Measurements from ENCODE around the gene NF2. TPM values are rescaled to one million over a fixed set of nuclear protein-coding genes. Genes with fewer than 3 reads are reported as not detected.

The NF2 gene
- total RNA-seq, 1 experiment from 2014 or later = 56.9 TPM

GRCh38 chr22:29631725-29632124 lies 28.3 kb downstream of the NF2 start (continued):
- TF ChIP-seq PREB (CRISPR knock-in tag; IDR thresholded peaks at IDR 0.05; ENCODE audit: borderline replicate concordance) (no peak), ERG (CRISPR knock-in tag; IDR thresholded peaks at IDR 0.05) (no peak), FOXP4 (CRISPR knock-in tag; IDR thresholded peaks at IDR 0.05) (no peak), ATF1 (CRISPR knock-in tag; IDR thresholded peaks at IDR 0.05) (no peak)

GRCh38 chr22:29632672-29633071 lies 29.2 kb downstream of the NF2 start:
- peaks cover 16% of the 10 kb centered on the region for H3K4me1 Mint-ChIP-seq
- H3K9me3 Mint-ChIP-seq = no peaks in the 10 kb centered on the region
- no peak overlapping the region for H3K27ac Mint-ChIP-seq
- DNase-seq (ENCODE audit: low spot score) = no peak
- TF ChIP-seq ELF4 (CRISPR knock-in tag; IDR thresholded peaks at IDR 0.05; ENCODE audit: low read depth) (no peak), USF2 (CRISPR knock-in tag; IDR thresholded peaks at IDR 0.05) (no peak), ATF2 (CRISPR knock-in tag; IDR thresholded peaks at IDR 0.05; ENCODE audit: borderline replicate concordance, low read depth) (no peak), ZNF512 (CRISPR knock-in tag; IDR thresholded peaks at IDR 0.05; ENCODE audit: borderline replicate concordance) (no peak), OVOL2 (CRISPR knock-in tag; IDR thresholded peaks at IDR 0.05; ENCODE audit: borderline replicate concordance) (no peak), STAT6 (CRISPR knock-in tag; conservative IDR thresholded peaks at IDR 0.05; ENCODE audit: low read depth) (no peak), IRF1 (CRISPR knock-in tag; IDR thresholded peaks at IDR 0.05) (no peak), ZNF219 (CRISPR knock-in tag; IDR thresholded peaks at IDR 0.05; ENCODE audit: borderline replicate concordance) (no peak), ZNF425 (CRISPR knock-in tag; conservative IDR thresholded peaks at IDR 0.05) (no peak), ZNF138 (CRISPR knock-in tag; conservative IDR thresholded peaks at IDR 0.05) (no peak), JUN (CRISPR knock-in tag; IDR thresholded peaks at IDR 0.05) (no peak), EMX1 (CRISPR knock-in tag; IDR thresholded peaks at IDR 0.05) (no peak), IRF2 (CRISPR knock-in tag; IDR thresholded peaks at IDR 0.05; ENCODE audit: borderline replicate concordance, low read depth) (no peak), HMGA2 (CRISPR knock-in tag; IDR thresholded peaks at IDR 0.05) (no peak), SOX15 (CRISPR knock-in tag; IDR thresholded peaks at IDR 0.05) (no peak), ZNF396 (CRISPR knock-in tag; IDR thresholded peaks at IDR 0.05; ENCODE audit: borderline replicate concordance) (no peak)
- POLR2A ChIA-PET = interaction anchor here (0.6 kb wide), 1 partner anchor 38 kb away, joined by 5 read pairs; no protein-coding TSS in a partner anchor
- CTCF ChIA-PET = no interaction called here
- H3K36me3 Mint-ChIP-seq = peaks cover 1% of the 10 kb centered on the region
- no peak overlapping the region for H3K4me3 Mint-ChIP-seq
- H3K27me3 Mint-ChIP-seq (ENCODE audit: low read depth) = no peaks in the 10 kb centered on the region
- ATAC-seq = no peak

Data from WTC11 (cell line).